SK-N-SH (cell line): ENCODE measurements around the gene PRRG3. TPM values are rescaled to one million over a fixed set of nuclear protein-coding genes. Genes with fewer than 3 reads are reported as not detected.

Source experiments
- CTCF ChIA-PET: fragments of 300-600, 350-600 bp; formaldehyde crosslinking; extraction: SDS; loops from one replicate; lab custom pipeline; 2021; lab: Yijun Ruan, JAX
- POLR2A ChIA-PET: fragments of 350-600 bp; sonication (Branson Sonifier 250); formaldehyde crosslinking; extraction: SDS; loops from one replicate; lab custom pipeline; 2020; ENCODE audit warnings: antibody characterized with exemption, inconsistent platforms; lab: Yijun Ruan, JAX
- DNase-seq: peaks from one replicate; pipeline ENCODE4 v3.0.0; 2012
- H2AFZ ChIP-seq: fragments of 200-600 bp; sonication (generic); 2 replicates; pipeline ENCODE4 v1.8.1; 2016; ENCODE audit warnings: antibody characterized with exemption, mild to moderate bottlenecking, low read depth
- H3F3A ChIP-seq: fragments of 200-600 bp; sonication (generic); replicated peaks from 2 replicates; pipeline ENCODE3; 2016; ENCODE audit warnings: antibody characterized with exemption, mild to moderate bottlenecking; ENCODE audit not compliant: insufficient read depth
- H3K27ac ChIP-seq, 2 experiments: fragments of 200-500 bp in 1 of 2; fragments of 200-600 bp in 1 of 2; sonication (Bioruptor generic) in 1 of 2; sonication (generic), shearing (Covaris generic) in 1 of 2; 2 replicates each; pipeline versions ENCODE4 v1.5.1 to v1.6.1; 2014 to 2016; ENCODE audit warnings: low read depth in 2 of 2, inconsistent platforms in 1 of 2, low read length in 1 of 2, mild to moderate bottlenecking in 1 of 2, mixed read lengths in 1 of 2
- H3K27me3 ChIP-seq: fragments of 200-600 bp; sonication (generic), shearing (Covaris generic); 2 replicates; pipeline ENCODE4 v1.6.1; 2016; ENCODE audit warnings: mixed run types; ENCODE audit not compliant: insufficient read depth
- H3K36me3 ChIP-seq, 2 experiments: fragments of 200-500 bp in 1 of 2; fragments of 200-600 bp in 1 of 2; sonication (Bioruptor generic) in 1 of 2; sonication (generic) in 1 of 2; replicated peaks in 1 of 2; 2 replicates each; pipeline versions ENCODE3 to v1.5.1; 2014 to 2016; ENCODE audit warnings: low read length in 1 of 2, mild to moderate bottlenecking in 1 of 2; ENCODE audit not compliant: insufficient read depth in 2 of 2, control insufficient read depth in 1 of 2
- H3K4me1 ChIP-seq, 2 experiments: fragments of 200-500 bp in 1 of 2; fragments of 200-600 bp in 1 of 2; sonication (Bioruptor generic) in 1 of 2; sonication (generic), shearing (Covaris generic) in 1 of 2; 2 replicates each; pipeline versions ENCODE4 v1.5.1 to v1.6.1; 2014 to 2016; ENCODE audit warnings: low read depth in 1 of 2, low read length in 1 of 2, mixed run types in 1 of 2; ENCODE audit not compliant: insufficient read depth in 2 of 2, control insufficient read depth in 1 of 2
- H3K4me2 ChIP-seq: fragments of 200-600 bp; sonication (generic), shearing (Covaris generic); 2 replicates; pipeline ENCODE4 v1.6.1; 2017; ENCODE audit warnings: mixed run types
- H3K4me3 ChIP-seq, 2 experiments: fragments of 200-500 bp in 1 of 2; fragments of 200-600 bp in 1 of 2; sonication (Bioruptor generic) in 1 of 2; sonication (generic), shearing (Covaris generic) in 1 of 2; 2 replicates each; pipeline versions ENCODE4 v1.5.1 to v1.8.1; 2014 to 2016; ENCODE audit warnings: low read depth in 2 of 2, inconsistent platforms in 1 of 2, low read length in 1 of 2, mild to moderate bottlenecking in 1 of 2, mixed read lengths in 1 of 2, moderate library complexity in 1 of 2
- H3K79me2 ChIP-seq: fragments of 200-600 bp; sonication (generic); 2 replicates; pipeline ENCODE4 v1.8.1; 2017; ENCODE audit warnings: mild to moderate bottlenecking; ENCODE audit not compliant: insufficient read depth
- H3K9ac ChIP-seq: fragments of 200-600 bp; sonication (generic); 2 replicates; pipeline ENCODE4 v1.6.1; 2017; ENCODE audit warnings: mixed run types
- H3K9me2 ChIP-seq: fragments of 200-600 bp; sonication (generic); 2 replicates; pipeline ENCODE4 v1.6.1; 2017; ENCODE audit warnings: mixed run types
- H3K9me3 ChIP-seq: fragments of 200-600 bp; sonication (generic); 2 replicates; pipeline ENCODE4 v1.6.1; 2017; ENCODE audit warnings: mixed run types, mild to moderate bottlenecking, moderate library complexity
- H4K20me1 ChIP-seq: fragments of 200-600 bp; sonication (generic); 2 replicates; pipeline ENCODE4 v1.6.1; 2017; ENCODE audit warnings: mild to moderate bottlenecking, mixed run types; ENCODE audit not compliant: insufficient read depth
- CHD2 ChIP-seq: fragments of 150-350 bp; IDR thresholded peaks from 2 replicates; pipeline ENCODE4 v1.6.1; 2018; ENCODE audit warnings: low read length; ENCODE audit not compliant: partially characterized antibody
- CTCF ChIP-seq: fragments of 200-600 bp; sonication (generic); IDR thresholded peaks from 2 replicates; pipeline ENCODE4 v1.6.1; 2017; ENCODE audit warnings: antibody characterized with exemption, mild to moderate bottlenecking, moderate library complexity
- EP300 ChIP-seq, 2 experiments: IDR thresholded peaks; 2 replicates each; pipeline versions ENCODE4 v1.4.0 to v1.6.1; 2012; ENCODE audit warnings: borderline replicate concordance in 1 of 2, low read depth in 1 of 2, low read length in 1 of 2
- FOXJ3 ChIP-seq: sonication (generic); formaldehyde crosslinking; IDR thresholded peaks from 2 replicates; pipeline ENCODE4 v1.5.1; 2020; ENCODE audit warnings: mild to moderate bottlenecking, missing genetic modification reagents
- GABPA ChIP-seq: IDR thresholded peaks from 2 replicates; pipeline ENCODE4 v1.4.0; 2012; ENCODE audit warnings: low read depth, mild to moderate bottlenecking
- IRF3 ChIP-seq: fragments of 150-350 bp; IDR thresholded peaks from 2 replicates; pipeline ENCODE4 v1.6.1; 2016; ENCODE audit warnings: mild to moderate bottlenecking, low read depth, low read length
- MEF2A ChIP-seq: IDR thresholded peaks from 2 replicates; pipeline ENCODE4 v1.4.0; 2012; ENCODE audit warnings: low read depth, borderline replicate concordance
- NFIC ChIP-seq: IDR thresholded peaks from 2 replicates; pipeline ENCODE4 v1.4.0; 2012; ENCODE audit warnings: borderline replicate concordance
- NRF1 ChIP-seq: IDR thresholded peaks from 2 replicates; pipeline ENCODE4 v1.6.1; 2012; ENCODE audit warnings: low read depth, mild to moderate bottlenecking, low read length
- PBX3 ChIP-seq: IDR thresholded peaks from 2 replicates; pipeline ENCODE4; 2012
- POLR2AphosphoS5 ChIP-seq: IDR thresholded peaks from 2 replicates; pipeline ENCODE4 v1.6.1; 2012; ENCODE audit warnings: low read depth, low read length
- RCOR1 ChIP-seq: fragments of 150-350 bp; IDR thresholded peaks from 2 replicates; pipeline ENCODE4 v1.6.1; 2017; ENCODE audit warnings: antibody characterized with exemption, low read length
- RFX5 ChIP-seq: IDR thresholded peaks from 2 replicates; pipeline ENCODE4 v1.6.1; 2012; ENCODE audit warnings: mild to moderate bottlenecking, improper control_type of control experiment, low read length
- RXRA ChIP-seq: IDR thresholded peaks from 2 replicates; pipeline ENCODE4 v1.4.0; 2012; ENCODE audit warnings: low read depth, mild to moderate bottlenecking, borderline replicate concordance
- SIN3A ChIP-seq: IDR thresholded peaks from 2 replicates; pipeline ENCODE4 v1.6.1; 2012; ENCODE audit warnings: low read depth, mild to moderate bottlenecking, low read length, moderate library complexity, borderline replicate concordance
- TCF12 ChIP-seq: IDR thresholded peaks from 2 replicates; pipeline ENCODE4 v1.4.0; 2012
- YY1 ChIP-seq: IDR thresholded peaks from 2 replicates; pipeline ENCODE4 v1.4.0; 2012; ENCODE audit warnings: low read depth, mild to moderate bottlenecking
- WGBS: methylation state at CpG from one replicate; pipeline ENCODE4 v1.1.6; 2017; ENCODE audit warnings: low lambda C conversion rate; 5-methylcytosine and 5-hydroxymethylcytosine counted together
- polyA plus RNA-seq, 3 experiments: library from polyadenylated mRNA; depleted of rRNA; stranded (reverse); fragments of >200 nt; gene quantifications; 2 replicates each; pipeline ENCODE4 v1.2.3, GENCODE V29; 2012
- TF ChIP-seq, protein P1 (sequence below): IDR thresholded peaks from 2 replicates; pipeline ENCODE4 v1.4.0; 2012; ENCODE audit warnings: low read depth

PRRG3 gene
- polyA plus RNA-seq, 1 of the 3 experiments (the other 2 are of a cell fraction): not detected

DNA sequence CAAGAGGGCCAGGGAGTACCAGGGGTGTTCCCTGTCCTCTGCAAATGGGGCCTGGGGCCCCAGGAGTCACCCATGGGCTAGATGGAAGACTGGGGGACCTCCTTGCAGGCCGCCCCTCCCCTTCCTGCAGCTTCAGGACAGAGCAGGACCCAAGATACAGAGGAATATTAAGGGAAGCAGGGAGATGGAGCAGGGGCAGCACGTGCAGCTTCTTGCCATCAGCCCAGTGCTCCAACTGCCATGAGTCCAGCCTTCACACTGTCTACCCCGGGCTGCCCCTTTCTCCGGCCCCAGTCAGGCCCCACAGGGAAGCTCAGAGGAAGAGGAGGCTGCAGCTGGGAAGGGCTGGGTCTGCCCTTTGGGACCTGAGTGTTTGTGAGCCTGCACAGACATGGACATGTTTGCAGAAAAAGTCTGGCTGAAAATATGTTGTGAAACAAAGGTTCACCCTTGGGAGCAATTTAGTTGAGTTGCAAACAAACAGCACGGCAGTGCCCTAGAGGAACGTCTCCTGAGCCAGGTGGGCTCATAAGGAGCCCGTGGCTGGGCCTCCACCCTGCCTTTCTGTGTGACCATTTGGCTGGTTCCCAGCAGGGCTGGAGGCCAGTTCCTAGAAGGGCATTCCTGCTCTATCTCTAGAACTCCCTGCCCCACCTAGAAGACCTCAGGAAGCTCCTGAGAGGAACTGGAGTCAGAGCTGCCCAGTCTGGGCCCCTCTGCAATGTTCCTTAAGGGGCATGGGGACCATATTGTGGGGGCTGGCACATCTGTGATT is 29.5 kb downstream of the PRRG3 start:
- CTCF ChIA-PET: interaction anchor here (1.2 to 1.8 kb wide), 2 partner anchors 25 to 29 kb away, joined by 3 to 4 read pairs; no protein-coding TSS in a partner anchor
- WGBS: 2% methylated on average over 6 of the region's 7 CpGs
- H3K36me3 ChIP-seq: no peaks in the 10 kb centered on the region

DNA sequence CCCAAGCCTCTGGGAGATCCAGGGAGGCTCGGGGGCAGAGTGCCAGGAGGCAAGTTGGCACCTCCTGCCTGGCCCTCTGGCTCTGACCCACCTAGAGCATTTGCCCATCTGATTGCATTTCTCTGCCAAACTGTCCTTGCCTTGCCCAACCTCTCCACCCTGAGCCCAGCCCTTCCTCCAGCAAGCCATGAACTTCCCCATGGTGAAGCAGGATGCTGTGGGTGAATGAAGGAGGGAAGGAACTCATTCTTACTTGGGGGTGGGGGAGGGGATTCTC is 30.0 kb downstream of the PRRG3 start:
- no CpG with 5 or more reads among the region's 1 CpG for WGBS
- Histone ChIP-seq H3K4me2 (no peak overlapping the region), H3K9me3 (no peaks in the 10 kb centered on the region), H3K36me3 (no peaks in the 10 kb centered on the region), H3K27me3 (peaks cover 29% of the 10 kb centered on the region), H4K20me1 (no peaks in the 10 kb centered on the region), H3K4me3 (no peak overlapping the region), H3F3A (no peaks in the 10 kb centered on the region), H3K79me2 (no peaks in the 10 kb centered on the region), H3K9ac (no peak overlapping the region), H3K4me1 (no peaks in the 10 kb centered on the region), H2AFZ (no peak overlapping the region), H3K9me2 (no peaks in the 10 kb centered on the region), H3K27ac (no peak overlapping the region)
- ChIA-PET CTCF (interaction anchor here (1.2 to 1.8 kb wide), 2 partner anchors 24 to 28 kb away, joined by 3 to 4 read pairs; no protein-coding TSS in a partner anchor), POLR2A (no interaction called here)
- DNase-seq: no peak
- TF ChIP-seq SIN3A (no peak), POLR2AphosphoS5 (no peak), EP300 (IDR thresholded peaks at IDR 0.05; ENCODE audit: borderline replicate concordance in 1 of 2, low read depth in 1 of 2, low read length in 1 of 2) (no peak), YY1 (no peak), NFIC (no peak), CTCF (no peak), CHD2 (no peak), TCF12 (no peak), RFX5 (no peak), RCOR1 (no peak), FOXJ3 (no peak), MEF2A (no peak), IRF3 (no peak), PBX3 (no peak), NRF1 (no peak), GABPA (no peak)

More for the DNA sequence above, 29.5 kb downstream of the PRRG3 start:
- Histone ChIP-seq H3K9me2 (no peaks in the 10 kb centered on the region), H3K4me1 (no peaks in the 10 kb centered on the region), H3K4me3 (no peak overlapping the region), H4K20me1 (no peaks in the 10 kb centered on the region), H3K27me3 (peaks cover 34% of the 10 kb centered on the region), H3K9me3 (no peaks in the 10 kb centered on the region), H3K4me2 (no peak overlapping the region), H2AFZ (no peak overlapping the region), H3K9ac (no peak overlapping the region), H3K79me2 (no peaks in the 10 kb centered on the region), H3F3A (no peaks in the 10 kb centered on the region), H3K27ac (no peak overlapping the region)
- POLR2A ChIA-PET: no interaction called here
- no peak for DNase-seq
- TF ChIP-seq, protein P1, sequence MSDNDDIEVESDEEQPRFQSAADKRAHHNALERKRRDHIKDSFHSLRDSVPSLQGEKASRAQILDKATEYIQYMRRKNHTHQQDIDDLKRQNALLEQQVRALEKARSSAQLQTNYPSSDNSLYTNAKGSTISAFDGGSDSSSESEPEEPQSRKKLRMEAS: no peak
- TF ChIP-seq RXRA: no peak
